DOHH2 (cell line): ENCODE results near the gene PPP1R12C.

ENCODE experiments used
- CTCF ChIP-seq: fragments of 200-600 bp; sonication (generic); IDR thresholded peaks from one replicate; pipeline ENCODE4 v1.5.1; 2014; ENCODE audit warnings: antibody characterized with exemption, mild to moderate bottlenecking, low read depth, low read length; ENCODE audit not compliant: poor library complexity, severe bottlenecking
- EZH2phosphoT487 ChIP-seq: fragments of 200-600 bp; sonication (generic); IDR thresholded peaks from 2 replicates; pipeline ENCODE4 v1.6.1; 2017; ENCODE audit warnings: borderline replicate concordance, mild to moderate bottlenecking, antibody characterized with exemption, low read length, moderate library complexity, mixed read lengths

DNA sequence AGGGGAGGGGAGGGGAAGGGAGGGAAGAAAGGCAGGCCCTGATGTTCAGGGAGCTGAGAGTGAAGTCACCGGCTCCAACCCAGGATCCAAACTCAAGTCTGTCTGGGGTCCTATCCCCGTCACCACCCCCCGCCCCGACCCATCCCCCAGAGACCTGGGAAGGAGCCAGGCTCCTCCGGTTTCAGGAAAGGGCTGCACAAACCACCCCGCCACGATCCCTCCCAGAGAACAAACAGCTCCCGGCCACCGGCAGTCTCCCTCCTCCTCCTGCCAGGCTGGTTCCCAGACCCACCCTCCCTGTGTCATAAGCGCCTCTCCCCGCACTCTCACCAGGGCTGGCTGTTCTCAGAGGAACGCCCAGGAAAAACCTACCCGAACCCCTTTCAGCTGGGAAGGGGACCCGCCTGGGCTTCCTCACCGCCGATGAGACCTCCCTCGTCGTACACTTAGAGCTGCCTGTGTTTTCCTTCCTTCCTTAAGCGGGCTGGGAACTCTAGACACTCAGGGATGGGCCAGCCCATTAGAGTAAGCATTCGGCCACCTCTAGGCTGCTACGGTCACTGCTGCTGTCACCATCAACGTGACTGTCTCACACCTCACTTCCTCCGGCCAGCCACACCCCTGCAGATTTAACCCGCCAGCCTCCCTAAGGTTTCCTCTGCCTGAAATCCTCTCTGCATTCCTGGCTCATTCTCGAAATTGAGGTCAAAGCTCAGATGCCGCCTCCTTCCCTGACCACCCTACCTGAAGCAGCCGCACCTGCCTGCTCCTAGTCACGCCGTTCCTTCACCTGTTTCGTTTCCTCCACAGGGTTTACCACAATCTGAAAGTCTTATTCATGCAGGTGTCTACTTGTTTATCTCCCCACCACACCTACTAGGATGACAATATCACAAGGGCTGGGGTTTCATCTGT lies 48.2 kb downstream of the PPP1R12C start:
- no peak for TF ChIP-seq CTCF
- TF ChIP-seq EZH2phosphoT487: no peak
